Stimulated activated CD4-positive, alpha-beta T cell treated with anti-CD3 and anti-CD28 coated beads, Interleukin-2, amount 100 ng/mL, for 4 hours (primary cell): ENCODE measurements around the gene MLXIP.
"Not testable (repeated sequence)": the region's sequence is repeated elsewhere in the genome, so short reads cannot be mapped to it uniquely, and the experiment has no call there.

Experiments
- DNase-seq: peaks from one replicate; pipeline ENCODE4 v3.0.0-alpha.2; 2020; ENCODE audit warnings: low read depth

MLXIP gene

DNA sequence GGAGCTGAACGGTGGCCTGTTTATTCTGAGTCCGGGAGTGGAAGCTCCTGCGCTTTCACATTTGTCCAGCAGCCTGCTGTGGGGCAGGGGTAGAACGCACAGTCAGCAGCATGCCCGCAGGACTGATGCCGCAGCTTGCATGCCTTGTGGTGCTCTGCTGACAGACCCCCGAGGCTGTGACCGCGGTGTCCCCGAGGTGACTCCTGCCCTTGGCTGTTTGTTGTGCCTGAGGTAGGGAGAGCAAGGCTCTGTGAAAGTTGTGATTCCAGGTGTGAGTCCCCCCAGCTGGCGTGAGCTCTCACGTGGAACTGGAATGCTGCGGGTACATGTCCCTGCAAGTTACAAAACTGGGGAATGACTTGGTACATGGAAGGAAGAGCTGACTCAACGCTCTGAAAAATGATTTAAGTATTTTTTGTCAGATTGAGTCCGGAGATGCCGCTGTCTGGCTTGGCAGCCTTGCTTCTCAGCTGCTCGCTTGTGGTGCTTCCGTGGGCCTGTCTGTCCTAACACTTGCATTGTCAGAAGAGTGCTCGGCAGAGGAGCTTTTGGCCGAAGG is 18.1 kb downstream of the MLXIP start:
- DNase-seq, result no peak

DNA sequence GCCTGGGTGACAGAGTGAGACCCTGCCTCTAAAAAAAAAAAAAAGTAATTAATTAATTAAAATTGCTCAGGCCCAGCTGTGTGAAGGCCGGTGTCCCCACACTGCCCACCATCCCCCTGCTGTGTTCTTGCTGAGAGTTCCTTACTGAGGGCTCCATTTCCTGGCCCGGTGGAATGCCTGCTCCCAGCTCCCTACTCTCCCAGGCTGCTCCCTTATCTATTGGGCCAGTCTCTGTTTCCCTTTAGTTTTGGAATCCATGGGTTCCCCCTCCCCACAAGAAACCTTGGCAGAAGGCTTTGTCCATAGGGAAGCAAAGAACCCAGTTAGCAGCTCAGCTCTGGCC is 19.0 kb downstream of the MLXIP start:
- no peak for DNase-seq

DNA sequence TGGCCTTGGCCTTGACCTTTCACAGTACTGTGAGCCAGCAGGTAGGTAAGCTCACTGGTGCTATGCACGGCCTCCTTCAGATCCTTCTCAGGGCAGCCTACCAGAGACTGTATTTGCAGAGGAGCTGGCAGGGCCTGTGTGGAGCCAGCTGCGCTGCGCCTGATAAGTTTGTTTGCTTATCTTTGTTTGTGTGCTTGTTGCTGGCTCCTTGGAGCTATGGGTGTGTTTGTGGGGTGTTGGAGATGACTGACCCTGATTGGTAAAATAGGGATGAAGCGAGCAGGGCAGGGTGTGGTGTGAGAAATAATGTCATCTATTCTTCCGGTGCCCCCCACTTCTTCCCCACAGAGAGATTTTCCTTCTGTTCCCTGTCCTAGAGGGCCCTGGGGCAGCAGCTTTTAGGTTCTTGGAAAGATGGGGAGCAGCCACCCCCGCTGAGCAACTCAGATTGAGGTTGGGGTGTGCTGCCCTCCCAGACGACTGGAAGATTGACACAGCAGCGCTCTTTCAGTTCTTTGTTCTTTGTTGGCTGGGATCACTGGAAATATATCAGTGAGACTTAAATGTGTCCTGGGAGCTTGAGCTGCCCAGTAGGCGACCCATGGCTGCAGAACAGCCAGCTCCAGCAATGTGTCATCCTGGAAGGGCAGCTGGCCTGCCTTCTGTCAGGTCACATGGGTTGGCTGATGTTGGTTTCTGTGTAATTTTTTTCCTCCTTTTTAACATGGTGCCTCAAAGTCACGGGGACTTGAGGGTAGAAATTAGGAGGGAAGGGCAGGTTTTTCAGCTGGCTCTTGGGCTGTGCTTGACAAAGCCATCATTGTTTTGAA is 19.6 kb downstream of the MLXIP start:
- DNase-seq, result no peak

DNA sequence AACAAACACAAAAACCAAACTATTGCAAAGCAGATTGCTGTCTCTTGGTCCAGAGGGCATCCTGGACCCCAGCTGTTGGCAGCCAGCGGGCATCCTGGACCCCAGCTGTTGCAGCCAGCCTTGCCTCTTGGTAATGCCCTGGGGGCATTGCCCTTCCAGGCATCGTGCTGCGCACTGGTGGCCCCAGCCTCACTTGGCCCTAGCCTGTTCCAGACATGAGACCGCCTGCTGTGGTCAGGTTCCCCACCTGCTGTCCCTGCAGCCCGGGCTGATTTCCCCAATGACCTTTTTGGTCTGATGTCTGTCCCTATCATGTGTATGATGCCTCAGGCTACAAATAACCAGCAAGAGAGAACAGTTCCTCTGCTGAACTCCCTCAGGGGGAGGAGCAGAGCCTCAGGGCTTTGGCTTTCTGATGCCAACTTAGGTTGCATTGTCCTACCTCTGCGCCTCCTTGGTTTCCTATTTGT is 20.8 kb downstream of the MLXIP start:
- DNase-seq, result no peak

DNA sequence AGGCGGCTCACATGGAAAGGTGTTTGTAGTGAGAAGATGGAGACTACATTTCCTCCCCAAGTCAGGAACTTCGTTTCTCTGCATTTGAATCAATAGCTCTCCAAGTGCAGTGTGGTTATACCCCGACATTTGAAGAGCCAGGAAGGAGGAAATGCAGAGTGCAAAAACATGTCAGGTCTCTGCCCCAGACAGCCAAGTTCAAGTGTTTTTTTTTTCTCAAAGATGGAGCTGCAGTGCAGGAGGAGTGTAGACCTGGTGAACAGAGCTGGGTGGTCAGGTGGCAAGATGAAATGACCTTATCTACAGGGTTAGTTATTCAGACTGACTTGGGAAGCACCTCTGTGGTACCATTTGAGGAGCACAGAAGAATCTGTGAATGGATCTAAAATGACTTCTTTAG is 21.3 kb downstream of the MLXIP start:
- no peak for DNase-seq

DNA sequence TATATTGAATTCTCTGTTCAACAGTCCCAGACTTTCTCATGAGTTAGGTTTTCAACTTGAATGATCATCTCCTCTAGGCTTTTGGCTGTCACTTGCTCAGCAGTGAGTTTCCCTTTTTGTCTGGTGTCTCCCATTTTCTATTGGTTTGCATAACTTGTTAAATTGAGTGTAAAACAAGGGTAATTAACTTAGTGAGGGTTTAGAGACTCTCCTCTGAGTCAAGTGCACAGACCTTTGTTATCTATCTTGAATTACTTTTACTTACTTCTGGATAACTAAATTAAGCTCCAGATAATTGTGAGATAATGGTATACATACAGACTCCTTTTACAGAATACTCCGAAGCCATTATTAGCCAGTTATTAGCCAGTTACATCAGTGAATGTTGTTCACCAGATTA is 22.0 kb downstream of the MLXIP start:
- DNase-seq, result no peak

DNA sequence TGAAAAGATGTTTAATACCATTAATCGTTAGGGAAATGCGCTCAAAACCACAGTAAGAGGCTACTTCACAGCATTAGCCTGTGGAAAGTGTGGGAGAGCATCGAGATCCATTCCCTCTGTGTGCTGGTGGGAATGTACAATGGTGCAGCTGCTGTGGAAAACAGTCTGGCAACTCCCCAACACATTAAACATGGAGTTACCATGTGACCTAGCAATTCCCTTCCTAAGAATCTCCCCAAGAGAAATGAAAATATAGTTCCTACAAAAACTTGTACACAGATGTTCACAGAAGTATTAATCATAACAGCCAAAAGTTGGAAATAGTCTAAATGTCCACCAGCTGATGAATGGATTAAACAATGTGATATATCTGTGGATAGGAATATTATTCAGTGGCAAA is 23.8 kb downstream of the MLXIP start:
- no peak for DNase-seq

DNA sequence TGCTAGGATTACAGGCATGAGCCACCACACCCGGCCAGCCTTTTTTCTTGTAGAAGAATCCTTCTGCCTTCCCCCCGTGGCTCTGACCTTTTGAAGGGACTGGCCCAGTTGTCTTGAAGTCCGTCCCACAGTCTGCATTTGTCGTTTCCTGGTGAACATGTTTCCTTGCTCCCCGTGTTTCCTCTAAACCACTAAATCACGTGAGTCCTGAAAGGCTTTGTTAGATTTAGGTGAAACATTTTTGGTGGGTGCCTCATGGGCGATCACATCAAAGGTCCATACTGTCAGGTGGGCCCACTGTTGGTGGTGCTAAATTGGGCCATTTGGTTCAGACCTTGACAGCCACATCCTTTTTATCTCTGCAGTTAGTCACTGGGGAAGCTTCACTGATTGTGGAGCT is 26.3 kb downstream of the MLXIP start:
- no peak for DNase-seq

DNA sequence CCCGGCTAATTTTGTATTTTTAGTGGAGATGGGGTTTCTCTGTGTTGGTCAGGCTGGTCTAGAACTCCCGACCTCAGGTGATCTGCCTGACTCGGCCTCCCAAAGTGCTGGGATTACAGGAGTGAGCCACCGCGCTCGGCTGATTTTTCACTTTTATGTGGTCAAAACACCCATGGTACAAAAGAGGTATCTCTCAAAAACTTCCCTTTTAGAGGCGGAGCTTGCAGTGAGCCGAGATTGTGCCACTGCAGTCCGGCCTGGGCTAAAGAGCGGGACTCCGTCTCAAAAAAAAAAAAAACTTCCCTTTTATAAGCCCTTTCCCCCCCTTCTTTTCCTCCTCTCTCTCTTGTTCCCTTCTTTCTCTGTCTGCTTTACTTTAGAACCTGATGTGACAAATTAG is 26.9 kb downstream of the MLXIP start:
- not testable (repeated sequence) for DNase-seq

DNA sequence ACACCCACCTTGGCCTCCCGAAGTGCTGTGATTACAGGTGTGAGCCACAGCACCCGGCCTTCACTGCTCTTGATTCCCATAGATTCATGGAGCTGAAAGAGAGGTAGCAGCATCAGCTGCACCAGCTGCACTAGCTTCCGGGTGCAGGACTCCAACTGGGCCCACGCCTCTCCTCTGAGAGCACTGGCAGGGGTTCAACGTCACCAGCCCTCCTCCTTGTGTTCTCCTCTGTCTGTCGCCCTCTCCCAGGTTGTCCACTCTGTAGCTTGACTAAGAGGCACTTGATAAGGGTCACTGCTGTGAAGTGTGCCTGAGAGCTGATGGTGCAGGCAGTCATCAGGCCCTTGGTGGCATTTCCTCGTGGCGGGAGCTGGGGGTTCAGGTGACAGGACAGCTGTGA is 28.3 kb downstream of the MLXIP start:
- no peak for DNase-seq

DNA sequence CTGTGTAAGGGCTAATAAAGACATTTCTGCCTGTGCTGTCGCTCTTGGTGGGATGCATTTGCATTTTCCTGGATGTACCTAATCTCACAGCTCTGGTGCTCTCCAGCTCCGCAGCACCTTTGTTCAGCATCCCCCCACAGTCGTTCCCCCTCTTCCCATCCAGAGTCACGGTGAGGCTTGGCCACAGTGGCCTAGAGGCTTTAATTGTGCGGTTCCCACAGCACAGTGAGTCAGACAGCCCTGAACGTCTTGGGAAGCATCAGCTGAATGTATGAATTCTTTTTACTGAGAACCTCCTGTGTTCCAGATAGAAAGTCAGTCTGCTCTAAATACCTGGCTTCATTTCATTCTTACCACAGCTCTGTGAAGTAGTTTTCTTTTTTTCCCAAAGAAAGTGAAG is 28.7 kb downstream of the MLXIP start:
- DNase-seq, result no peak

DNA sequence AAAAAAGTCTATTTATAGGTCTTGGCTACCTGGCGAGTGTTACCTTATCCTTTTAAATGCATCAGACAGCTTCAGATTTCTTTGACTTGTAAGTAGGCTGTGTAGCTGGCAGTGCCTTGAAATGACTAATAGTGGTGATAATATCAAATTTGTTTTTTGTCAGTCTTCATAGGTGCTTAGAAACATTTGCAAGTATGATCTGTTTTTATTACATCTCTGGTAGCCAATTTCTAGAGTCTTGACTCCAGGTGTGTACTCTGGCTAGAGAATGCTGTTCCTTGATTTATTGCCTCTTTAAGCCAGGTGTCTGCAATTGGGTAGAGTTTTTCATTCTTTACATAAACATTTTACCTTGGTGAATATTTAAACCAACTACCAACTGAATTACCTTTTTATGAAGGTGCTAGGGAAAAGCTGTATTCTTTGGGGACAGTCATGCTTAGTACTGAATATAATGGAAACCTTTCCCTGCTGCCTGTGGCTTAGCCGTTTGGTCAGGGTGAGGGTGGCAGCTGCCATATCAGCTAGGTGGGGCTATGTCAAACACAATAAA is 32.6 kb downstream of the MLXIP start:
- DNase-seq, result no peak

DNA sequence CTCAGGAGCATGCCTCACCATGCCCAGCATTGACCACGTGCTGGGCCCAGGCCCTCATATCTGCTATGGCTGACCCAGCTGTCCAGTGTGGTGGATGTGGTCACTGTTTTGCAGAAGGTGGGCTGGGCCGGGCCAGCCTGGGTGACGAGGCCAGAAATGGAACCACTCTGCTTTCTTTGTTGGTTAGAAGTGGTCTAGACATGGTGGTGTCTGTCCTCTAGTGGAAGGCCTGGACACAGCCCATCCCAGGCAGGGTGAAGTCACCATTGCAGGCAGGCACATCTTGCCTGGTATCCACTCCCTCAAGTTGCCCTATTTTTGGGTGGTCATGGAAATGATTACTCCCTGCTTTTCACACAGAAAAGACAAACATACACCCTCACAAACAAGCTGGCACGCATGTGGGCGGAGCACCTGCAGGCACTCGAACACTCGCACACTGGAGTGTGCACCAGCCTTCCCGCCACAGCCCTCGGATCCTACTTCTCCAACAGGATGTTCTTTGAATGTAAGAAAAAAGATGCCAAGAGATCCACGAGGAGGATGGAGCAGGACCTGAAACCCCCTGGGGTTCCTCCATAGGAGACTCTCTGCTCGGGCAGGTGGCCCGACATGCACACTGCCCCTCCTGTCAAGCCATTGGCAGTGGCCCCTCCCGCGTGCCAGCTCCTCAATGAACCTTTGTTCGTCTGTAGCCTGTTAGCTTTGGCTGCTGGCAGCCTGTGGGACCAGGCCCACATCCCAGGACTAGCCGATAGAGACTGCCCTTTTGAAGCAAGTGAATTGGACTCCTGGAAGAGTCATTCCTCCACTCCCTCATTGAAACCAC is 38.4 kb downstream of the MLXIP start:
- no peak for DNase-seq

DNA sequence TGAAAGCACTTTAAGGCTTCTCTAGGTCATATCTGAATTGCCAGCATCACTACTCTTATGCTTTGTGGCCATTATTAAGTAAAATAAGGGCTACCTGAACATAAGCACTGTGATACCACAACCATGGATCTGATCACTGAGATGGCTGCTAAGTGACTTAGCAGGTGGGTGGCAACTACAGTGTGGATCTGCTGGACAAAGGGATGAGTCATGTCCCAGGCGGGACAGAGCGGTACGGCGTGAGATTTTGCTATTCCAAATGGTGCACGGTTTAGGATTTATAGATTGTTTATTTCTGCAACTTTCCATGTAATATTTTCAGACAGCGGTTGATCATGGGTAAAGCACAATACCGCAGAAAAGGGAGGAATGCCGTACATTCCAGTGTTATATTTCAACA is 39.4 kb downstream of the MLXIP start:
- DNase-seq, result no peak

DNA sequence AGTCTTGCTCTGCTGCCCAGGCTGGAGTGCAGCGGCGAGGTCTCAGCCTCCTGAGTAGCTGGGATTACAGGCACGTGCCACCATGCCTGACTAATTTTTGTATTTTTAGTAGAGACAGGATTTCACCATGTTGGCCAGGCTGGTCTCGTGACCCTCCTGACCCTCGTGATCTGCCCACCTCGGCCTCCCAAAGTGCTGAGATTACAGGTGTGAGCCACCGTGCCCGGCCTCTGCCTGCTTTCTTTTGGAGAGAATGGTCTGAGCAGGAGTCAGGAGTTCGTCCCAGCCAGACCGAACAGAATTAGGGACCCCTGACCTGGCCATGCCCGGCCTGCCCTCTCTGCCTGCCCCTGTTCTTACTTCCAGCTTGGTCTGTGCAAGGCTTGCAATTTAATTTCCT is 42.8 kb downstream of the MLXIP start:
- DNase-seq, result not testable (repeated sequence)

DNA sequence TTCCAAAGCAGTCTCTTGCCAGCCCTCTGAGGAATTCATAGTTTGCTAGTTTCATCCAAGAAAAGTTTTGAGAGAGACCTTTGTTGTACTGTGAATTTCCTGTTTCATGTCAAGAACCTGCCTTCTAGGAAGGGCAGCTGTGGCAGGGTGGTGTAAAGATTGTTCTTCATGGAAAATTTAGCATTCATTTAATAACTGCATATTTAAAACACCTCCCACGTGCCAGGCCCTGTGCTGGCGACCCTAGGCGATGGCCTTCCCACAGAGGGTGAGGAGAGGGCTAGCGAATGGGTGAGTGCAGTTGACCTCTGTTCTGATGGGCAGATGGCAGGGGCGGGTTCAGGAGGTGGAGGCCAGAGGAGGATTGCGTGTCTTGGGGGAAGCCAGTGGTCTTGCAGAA is 43.2 kb downstream of the MLXIP start:
- DNase-seq, result no peak

DNA sequence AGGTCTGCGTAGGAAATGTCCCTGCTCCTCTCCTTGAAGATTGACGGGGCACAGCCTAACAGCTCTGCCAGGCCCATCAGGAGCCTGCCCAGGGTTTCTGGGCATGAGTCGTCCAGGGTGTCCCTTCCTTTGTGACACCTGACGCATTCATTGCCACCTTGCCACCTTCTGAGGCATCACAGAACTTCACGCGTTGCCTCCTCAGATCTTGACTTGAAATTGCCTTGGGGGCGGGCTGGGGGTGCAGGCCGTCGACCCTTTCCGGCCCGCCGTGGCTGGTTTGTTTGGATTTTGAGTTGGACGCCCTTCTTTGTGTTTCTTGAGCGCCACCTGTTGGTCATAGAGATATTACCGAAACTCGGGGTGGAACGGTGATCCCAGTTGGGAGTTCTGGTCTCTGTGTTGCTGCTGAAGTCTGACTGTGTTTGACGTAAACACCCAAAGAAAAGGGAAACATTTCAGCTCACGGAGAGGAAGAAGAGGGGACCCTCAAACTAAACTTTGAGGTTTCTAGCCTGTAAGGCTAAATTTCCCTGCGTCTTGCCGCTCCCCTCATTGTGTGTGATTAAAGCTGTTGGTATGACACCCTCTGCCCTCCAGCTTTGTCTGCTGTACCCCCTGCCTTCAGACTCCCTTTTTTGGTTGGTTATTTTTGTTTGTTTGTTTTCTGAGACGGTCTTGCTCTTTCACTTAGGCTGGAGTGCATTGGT is 44.6 kb downstream of the MLXIP start:
- peak; percentile 62 for DNase-seq

DNA sequence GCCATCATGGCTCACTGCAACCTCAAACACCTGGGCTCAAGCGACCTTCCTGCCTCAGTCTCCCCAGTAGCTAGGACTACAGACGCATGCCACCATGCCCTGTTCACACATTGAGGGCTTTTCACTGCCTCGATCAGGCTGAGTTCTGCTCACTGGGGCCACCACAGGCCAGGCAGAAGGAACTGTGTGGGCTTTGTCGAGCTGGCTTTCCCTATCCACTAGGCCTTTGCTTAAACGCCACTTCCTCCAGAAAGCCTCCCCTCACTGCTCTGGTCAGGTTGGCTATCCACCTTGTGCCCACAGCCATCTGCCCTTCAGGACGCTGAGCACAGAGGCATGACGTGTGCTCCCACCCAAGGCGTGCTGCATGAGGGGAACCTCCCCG is 45.2 kb downstream of the MLXIP start:
- DNase-seq, result no peak

DNA sequence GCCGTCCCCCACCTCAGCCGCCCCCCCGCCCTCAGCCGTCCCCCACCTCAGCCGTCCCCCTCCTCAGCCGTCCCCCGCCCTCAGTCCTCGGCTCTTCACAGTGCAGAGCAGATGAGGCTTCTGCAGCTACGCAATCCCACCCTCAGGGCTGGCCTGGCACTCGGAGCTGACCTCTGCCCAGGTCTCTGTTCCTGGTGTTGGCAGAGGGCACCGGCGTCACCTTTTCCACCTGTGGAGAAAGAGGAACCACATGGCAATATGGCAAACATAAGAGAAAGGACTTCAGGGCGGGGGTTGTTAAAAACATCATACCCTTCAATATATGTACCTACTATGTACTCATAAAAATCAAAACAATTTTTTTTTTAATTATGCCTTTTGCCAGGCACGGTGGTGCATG is 45.8 kb downstream of the MLXIP start:
- DNase-seq, result no peak

DNA sequence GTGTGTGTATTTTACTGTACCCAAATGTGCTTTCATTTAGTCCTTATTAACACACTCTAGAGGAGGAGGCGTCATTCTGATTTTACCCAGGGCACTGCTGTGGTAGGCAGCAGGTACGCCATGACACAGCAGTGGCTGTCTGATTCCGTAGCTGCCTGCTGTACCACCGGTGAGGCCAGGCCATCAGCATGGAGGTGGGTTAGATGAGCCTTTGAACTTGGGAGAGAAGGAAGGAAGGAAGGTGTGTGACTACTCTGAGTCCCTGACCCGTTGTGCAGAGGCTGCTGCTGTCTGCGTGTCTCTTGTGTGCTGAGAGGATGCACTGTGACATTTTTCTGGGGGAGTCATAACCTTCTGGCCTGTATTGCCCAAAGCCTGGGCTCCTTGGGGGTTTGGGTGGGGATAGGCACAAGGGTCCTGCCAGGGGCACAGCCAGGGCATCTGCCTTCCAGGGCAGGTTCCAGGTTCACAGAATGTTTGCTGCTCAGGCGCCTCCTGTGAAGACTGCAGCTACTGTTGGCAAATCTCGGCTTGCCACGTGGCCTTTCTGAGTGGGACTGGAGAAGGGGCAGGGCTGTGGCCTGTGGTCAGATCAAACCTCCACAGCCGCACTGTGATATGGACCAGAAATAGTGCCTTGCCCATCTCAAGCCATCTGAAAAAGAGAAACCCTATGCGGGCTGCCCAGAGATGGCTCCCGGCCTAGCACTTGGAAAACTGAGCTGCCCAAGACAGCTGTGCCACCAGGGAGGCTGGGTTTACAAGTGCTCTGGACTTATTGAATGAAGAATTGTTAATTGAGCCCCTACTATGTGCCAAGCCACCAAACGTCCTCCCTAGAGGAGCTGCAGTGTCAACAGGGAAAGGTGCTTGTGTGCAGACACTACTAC is 47.1 kb downstream of the MLXIP start:
- no peak for DNase-seq

DNA sequence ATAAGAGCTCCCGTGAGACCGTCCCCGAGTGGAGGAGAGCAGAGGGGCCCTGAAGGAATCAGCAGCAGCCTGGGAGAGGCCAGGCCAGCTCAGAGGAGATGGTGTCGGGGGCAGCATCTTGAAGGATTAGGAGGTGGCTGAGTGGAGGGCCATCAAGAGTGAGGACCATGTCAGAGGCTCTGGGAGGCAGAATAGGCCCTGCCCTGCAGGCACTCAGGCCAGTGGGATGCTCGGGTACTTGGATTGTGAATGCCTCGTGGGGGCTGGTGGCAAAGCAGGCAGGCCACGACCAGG is 47.7 kb downstream of the MLXIP start:
- no peak for DNase-seq
